GM18508 (cell line): ENCODE measurements around the gene OCA2.

Source experiments
- ATAC-seq: cut with Tn5 transposase; IDR thresholded peaks from one replicate; pipeline ENCODE4 v1.9.1; 2021; ENCODE audit warnings: moderate number of reproducible peaks; ENCODE audit not compliant: insufficient read depth, unreplicated experiment

Gene OCA2

GRCh38 chr15:27804569-27805260, 294.4 kb downstream of the OCA2 start:
- no peak for ATAC-seq

GRCh38 chr15:27798807-27799206, 300.3 kb downstream of the OCA2 start:
- no peak for ATAC-seq

DNA sequence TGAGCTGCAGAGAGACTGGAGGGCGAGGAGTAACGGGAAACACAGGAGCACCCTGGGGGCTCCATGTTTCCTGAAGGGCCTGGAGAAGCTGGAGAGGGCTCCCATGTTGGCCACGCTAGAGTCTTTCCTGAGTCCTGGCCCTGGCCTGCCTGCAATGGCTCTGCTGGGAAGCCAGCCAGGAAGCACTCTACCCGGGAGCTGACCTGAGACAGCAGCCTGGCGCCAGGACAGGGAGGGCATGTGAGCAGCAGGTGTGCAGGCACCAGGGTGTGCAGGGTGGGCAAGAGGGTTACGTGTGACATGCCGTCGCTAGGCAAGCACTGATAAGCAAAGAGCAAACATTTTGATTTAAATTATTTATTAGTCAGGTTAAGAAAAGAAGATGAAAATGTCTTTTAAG, 301.4 kb downstream of the OCA2 start:
- ATAC-seq: no peak

DNA sequence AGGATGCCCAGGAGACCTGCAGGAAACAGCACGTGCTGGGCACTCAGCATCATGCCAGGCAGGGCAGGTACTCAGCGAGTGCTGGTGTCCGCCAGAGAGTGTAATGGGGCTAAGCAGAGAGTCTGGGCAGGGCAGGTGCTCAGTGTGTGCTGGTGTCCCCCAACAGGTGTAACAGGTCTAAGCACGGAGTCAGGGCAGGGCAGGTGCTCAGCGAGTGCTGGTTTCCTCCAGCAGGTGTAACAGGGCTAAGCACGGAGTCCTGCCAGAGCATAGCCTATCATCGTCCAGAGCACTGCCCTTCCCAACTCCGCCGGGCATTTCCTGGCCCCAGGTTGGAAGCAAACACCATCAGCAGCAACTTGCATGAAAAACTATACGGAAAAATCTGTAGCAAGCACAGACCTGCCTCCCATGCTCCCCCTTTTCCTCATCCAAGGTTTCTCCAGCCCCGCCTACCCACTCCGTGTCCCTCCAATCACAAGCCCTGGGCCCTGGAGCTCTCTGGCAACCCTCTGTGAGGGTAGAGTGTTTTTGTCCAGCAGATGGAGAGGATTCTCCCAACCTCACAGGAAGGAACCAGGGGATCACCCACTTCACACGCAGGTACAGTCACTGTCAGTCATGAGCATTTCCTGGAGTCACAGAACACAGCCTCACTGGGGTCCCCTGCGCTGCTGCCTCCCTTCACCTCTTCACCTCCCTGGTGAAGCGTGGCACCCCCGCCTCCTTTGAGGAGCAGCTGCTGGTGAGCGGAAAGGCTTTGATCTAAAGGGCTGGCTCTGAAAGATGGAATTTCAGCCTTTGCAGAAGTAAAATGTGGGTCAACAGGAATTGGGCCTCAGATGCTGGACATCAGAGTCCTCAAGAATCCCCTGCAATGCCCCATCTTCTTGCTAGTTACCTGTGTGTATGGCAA, 302.5 kb downstream of the OCA2 start:
- no peak for ATAC-seq

- ATAC-seq: no peak
These were observed 306.3 kb downstream of the OCA2 start for GRCh38 chr15:27792756-27793264.

GRCh38 chr15:27790270-27790669, 308.8 kb downstream of the OCA2 start:
- ATAC-seq: no peak

DNA sequence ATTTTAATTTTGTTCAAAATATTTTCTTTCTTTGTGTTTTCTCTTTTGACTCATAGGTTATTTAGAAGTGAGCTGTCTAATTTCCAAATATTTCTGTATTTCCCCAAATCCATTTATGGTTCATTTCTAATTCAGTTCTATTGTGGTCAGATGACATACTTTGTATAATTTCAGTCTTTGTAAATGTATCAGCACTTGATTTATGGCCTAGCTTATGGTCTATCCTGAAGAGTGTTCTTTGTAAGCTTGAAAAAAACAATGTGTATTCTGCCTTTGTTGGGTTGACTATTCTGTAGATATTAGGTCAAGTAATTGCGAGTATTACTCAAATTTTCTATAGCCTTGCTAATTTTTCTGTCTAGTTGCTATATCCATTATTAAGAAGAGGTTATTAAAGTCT, 311.2 kb downstream of the OCA2 start:
- ATAC-seq: no peak

GRCh38 chr15:27784107-27784506, 315.0 kb downstream of the OCA2 start:
- no peak for ATAC-seq

DNA sequence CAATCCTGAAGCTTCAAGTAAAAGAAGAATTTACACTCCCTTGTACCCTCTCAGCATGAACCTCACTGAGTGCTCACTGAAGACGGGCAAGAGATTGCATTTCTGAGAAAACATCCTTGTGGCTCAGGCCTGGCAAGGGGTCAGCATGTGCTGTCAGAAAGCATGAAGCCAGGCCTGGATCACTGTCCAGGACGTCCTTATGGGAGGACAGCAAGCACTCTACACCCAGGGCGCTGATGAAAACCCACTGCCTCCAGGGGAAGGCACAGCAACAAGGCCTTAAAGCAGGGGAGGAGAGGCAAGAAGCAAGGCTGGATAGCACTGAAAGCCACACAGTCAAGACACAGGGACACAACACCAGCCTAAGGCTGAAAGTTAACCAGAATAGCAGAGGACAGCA, 315.4 kb downstream of the OCA2 start:
- no peak for ATAC-seq

DNA sequence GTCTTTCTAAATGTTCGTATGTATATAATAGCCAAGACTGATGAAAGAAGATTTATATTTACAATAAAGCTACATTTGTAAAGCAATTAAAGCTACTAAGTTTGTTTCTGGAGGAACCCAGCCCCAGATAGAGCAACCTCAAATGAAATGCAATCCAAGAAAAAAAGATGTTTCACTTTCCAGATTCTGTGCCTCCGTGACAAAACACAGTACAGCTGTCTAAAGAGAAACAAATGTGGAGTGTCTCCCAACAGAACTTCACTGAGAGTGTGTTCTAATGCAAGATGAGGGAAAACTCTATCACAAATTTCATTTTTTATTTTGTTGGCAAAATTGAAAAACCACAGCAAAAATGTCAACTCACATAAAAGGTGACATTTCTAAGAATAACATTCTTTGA, 317.0 kb downstream of the OCA2 start:
- ATAC-seq: no peak

GRCh38 chr15:27776501-27776900, 322.6 kb downstream of the OCA2 start:
- ATAC-seq: no peak

- no peak for ATAC-seq
These were observed 324.5 kb downstream of the OCA2 start for GRCh38 chr15:27774638-27775037.

DNA sequence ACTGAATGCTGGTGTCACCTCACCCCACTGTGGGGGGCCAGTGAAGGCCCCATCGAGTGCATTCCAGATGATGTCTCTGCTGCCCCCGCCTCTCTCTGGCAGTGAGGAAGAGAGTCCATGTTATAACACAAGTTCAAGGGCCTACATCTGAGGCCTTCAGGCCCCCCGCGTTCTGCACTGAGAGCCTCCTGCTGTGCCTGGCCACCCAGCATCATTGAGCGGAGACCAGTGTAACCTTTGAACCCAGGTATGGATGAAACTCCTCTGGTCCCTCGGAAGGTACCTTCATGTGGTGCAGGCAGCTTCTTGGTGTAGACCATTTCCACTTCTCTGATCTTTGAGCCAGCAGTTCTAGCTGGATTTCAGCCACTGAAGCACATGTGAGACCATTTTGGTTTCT, 324.9 kb downstream of the OCA2 start:
- no peak for ATAC-seq

DNA sequence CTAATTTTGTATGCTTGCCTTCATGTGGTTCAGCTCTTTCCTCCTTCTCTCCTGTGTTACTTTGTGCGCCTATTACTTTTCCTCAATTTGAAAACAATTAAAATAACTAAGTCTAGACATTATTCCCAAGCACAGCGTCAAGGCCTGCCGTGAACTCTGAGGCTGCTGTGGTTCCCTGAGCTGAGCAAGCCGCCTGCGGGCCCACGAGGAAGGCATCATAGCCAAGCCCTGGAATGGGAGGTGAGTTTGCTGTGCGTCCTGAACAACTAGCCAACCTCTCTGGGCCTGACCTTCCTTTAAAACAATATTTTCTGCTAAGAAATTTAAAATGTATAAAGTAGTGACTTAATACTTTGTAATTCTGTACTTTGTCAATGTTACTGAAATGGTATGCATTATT, 327.2 kb downstream of the OCA2 start:
- ATAC-seq: no peak

DNA sequence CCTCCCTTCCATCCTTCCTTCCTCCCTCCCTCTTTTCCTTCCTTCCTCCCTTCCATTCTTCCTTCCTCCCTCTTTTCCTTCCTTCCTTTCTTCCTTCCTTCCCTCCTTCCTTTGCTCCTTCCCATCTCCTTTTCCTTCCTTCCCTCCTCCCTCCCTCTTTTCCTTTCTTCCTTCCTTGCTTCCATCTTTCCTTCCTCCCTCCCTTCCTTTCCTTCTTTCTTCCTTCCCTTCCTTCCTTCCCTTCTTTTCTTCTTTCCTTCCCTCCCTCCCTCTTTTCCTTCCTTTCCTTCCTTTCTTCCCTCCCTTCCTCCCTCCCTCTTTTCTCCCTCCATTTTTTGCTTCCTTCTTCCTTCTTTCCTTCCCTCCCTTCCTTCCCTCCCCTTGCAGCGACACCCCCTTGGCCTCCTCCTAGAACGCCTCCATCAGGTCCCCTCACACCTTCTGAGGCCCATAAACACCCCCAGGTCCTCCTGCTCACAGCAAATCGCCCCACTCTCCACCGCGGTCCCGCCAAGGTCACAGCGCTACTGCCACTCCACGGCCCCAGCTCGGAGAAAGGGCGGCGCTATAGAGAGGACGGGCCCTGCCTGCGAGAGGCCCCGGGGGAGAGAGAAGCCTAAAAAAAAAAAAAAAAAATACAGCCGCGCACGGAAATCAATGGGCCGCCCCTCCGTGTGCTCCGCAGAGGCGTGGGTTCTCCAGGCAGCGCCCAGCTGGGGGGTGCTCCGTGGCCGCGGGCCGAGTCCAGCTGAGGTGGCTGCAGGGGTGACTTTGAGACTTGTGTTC, 328.2 kb downstream of the OCA2 start:
- no peak for ATAC-seq

DNA sequence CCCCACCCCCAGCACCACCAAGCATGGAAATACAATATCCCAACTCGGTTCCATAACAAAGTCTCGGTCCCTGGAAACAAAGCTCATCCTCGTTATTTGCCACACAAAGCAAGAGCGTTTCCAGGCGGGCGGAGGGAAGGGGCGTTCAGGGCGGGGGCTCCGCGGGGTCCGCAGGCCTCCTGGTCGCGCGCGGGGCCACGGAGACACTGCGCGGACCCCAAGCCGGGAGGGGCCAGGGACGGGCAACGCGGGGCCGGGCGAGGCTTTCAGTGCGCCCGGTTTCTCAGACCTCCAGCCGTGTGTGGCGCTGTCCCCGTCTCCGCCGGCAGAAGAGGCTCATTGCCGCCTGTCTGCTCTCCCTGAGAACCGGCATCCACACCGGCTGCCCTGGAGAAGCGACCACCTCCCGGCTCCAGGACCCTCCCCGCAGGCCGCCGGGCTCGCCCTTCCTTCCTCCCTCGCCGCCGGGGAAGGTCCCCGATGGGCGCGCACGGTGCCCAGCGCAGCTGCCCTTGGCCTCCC, 329.0 kb downstream of the OCA2 start:
- ATAC-seq: no peak

- ATAC-seq: no peak
These were observed 329.5 kb downstream of the OCA2 start for GRCh38 chr15:27769652-27770051.

DNA sequence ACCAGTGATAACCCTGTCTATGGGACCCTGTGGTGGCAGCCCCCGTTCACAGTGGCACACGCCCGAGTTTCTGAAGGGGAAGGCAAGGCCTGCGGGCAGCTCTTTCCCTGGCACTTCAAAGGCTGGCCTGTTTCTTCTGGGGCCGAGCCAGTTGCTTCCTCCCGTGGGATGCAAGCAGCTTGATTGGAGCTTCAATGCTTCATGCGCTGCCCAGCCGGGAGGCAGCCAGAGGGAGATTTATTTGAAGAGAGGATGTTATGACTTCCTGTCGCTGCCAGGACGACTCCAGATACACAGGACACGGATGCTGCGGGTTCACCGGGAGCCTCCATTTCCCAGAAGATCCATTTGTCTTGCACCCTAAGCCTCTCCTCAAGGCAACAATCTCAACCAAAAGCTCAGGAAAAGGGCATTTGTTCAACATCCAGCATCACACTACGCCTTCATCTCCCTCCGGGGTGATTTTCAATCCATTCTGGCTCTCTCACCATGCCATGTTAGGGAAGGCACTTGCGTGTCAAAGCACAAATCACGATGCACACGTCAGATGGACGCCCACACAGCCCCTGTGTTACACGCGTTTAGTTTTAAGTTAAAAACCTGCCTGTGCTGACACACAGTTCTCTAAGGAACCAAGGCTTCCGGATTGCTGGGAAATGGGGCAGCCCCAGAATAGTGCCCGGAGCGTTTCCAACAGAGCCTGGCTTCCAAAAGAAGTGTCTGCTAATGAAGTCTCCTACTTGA, 330.2 kb downstream of the OCA2 start:
- no peak for ATAC-seq

DNA sequence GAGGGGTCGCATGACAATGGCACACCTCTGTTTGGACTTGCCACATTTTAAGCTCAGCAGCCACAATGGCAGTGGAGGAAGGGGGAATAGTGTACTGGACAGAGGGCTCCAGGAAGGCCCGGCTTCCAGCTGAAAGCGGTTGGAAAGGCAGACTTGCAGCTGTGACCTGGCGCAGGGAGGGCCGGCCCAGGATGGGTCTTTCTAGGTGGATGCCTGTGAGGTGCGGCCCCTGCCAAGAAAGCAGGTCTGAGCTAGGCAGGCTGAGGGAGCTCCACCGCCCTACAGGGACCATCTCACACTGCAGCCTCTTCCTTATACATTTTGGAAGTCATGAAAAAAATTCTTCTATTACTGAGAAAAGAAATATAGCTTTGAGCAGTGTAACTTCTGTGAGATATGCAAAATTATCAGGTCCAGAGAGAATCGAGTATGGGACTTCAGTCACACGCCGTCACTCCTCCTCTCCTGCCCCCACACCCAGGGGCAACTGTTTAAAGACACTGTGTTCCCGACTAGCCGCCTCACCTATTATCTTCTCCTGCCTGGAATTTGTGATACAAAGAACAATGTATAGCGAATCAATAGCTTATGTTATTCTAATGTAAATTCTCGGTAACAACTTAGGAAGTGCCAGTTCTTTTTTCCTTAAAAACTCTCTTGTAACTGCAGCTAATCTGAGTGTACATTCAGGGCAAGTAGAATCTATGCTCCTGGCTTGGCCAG, 331.0 kb downstream of the OCA2 start:
- ATAC-seq: no peak
